Keratinocyte (primary cell): Measurements from ENCODE around the gene BANK1. TPM values are rescaled to one million over a fixed set of nuclear protein-coding genes. Genes with fewer than 3 reads are reported as not detected.

Source experiments
- DNase-seq: peaks from one replicate; pipeline ENCODE4 v3.0.0-alpha.2; 2011; ENCODE audit warnings: low read depth, missing footprints, low spot score
- FAIRE-seq: peaks from 2 replicates; lab custom pipeline; 2011; peaks lifted over from hg19 to GRCh38; lab: Jason Lieb, UNC
- H2AFZ ChIP-seq: 2 replicates; pipeline ENCODE4 v1.6.0; 2012; ENCODE audit warnings: low read length, control low read depth, inconsistent platforms; ENCODE audit not compliant: control insufficient read depth
- H3K27ac ChIP-seq: 2 replicates; pipeline ENCODE4 v1.5.1; 2011; ENCODE audit warnings: low read length; ENCODE audit not compliant: control insufficient read depth, insufficient read depth
- H3K27me3 ChIP-seq: 3 replicates; pipeline ENCODE4 v1.6.0; 2011; ENCODE audit warnings: low read length; ENCODE audit not compliant: control insufficient read depth, insufficient read depth; ENCODE audit errors: extremely low read depth
- H3K36me3 ChIP-seq, 2 experiments: 2 replicates in 1 of 2; 3 replicates in 1 of 2; pipeline ENCODE4 v1.5.1; 2011; ENCODE audit warnings: low read length in 2 of 2, mild to moderate bottlenecking in 1 of 2; ENCODE audit not compliant: control insufficient read depth in 2 of 2, insufficient read depth in 2 of 2; ENCODE audit errors: extremely low read depth in 1 of 2
- H3K4me1 ChIP-seq: 3 replicates; pipeline ENCODE4 v1.5.1; 2011; ENCODE audit warnings: low read length; ENCODE audit not compliant: control insufficient read depth, insufficient read depth; ENCODE audit errors: extremely low read depth
- H3K4me2 ChIP-seq: 3 replicates; pipeline ENCODE4 v1.6.0; 2011; ENCODE audit warnings: low read depth, low read length; ENCODE audit not compliant: control insufficient read depth, insufficient read depth; ENCODE audit errors: extremely low read depth
- H3K4me3 ChIP-seq, 3 experiments: fragments of 200-600 bp in 1 of 3; sonication (generic) in 1 of 3; 2 replicates in 2 of 3; 3 replicates in 1 of 3; pipeline ENCODE4 v1.5.1; 2011 to 2016; ENCODE audit warnings: low read length in 3 of 3, mild to moderate bottlenecking in 3 of 3, control low read depth in 2 of 3, inconsistent platforms in 1 of 3, low read depth in 1 of 3, mixed read lengths in 1 of 3, mixed run types in 1 of 3, moderate library complexity in 1 of 3; ENCODE audit not compliant: control insufficient read depth in 2 of 3, insufficient read depth in 2 of 3; ENCODE audit errors: extremely low read depth in 1 of 3
- H3K79me2 ChIP-seq: 2 replicates; pipeline ENCODE4 v1.6.0; 2012; ENCODE audit warnings: low read length; ENCODE audit not compliant: control insufficient read depth, insufficient read depth
- H3K9ac ChIP-seq: 3 replicates; pipeline ENCODE4 v1.6.0; 2011; ENCODE audit warnings: low read length; ENCODE audit not compliant: control insufficient read depth, insufficient read depth; ENCODE audit errors: extremely low read depth
- H3K9me1 ChIP-seq: 3 replicates; pipeline ENCODE4 v1.6.0; 2011; ENCODE audit warnings: low read length; ENCODE audit not compliant: control insufficient read depth, insufficient read depth; ENCODE audit errors: extremely low read depth
- H3K9me3 ChIP-seq: 2 replicates; pipeline ENCODE4 v1.5.1; 2012; ENCODE audit warnings: low read depth, low read length; ENCODE audit not compliant: control insufficient read depth
- H4K20me1 ChIP-seq: 3 replicates; pipeline ENCODE4 v1.6.0; 2011; ENCODE audit warnings: low read length; ENCODE audit not compliant: control insufficient read depth, insufficient read depth; ENCODE audit errors: extremely low read depth
- CTCF ChIP-seq, 3 experiments: IDR thresholded peaks in 1 of 3; conservative IDR thresholded peaks in 1 of 3; optimal IDR thresholded peaks in 1 of 3; 2 replicates in 2 of 3; 3 replicates in 1 of 3; pipeline versions ENCODE3 to v1.5.1; 2011; ENCODE audit warnings: low read length in 3 of 3, mild to moderate bottlenecking in 3 of 3, moderate library complexity in 2 of 3, control low read depth in 1 of 3, inconsistent platforms in 1 of 3; ENCODE audit not compliant: insufficient read depth in 2 of 3; ENCODE audit errors: extremely low read depth in 1 of 3
- EZH2 ChIP-seq: IDR thresholded peaks from one replicate; pipeline ENCODE4 v1.6.1; 2012; ENCODE audit warnings: inconsistent platforms, mild to moderate bottlenecking, low read length, moderate library complexity
- dilution Hi-C: fragments of 300-500 bp; cut with MboI; formaldehyde crosslinking; loops from one replicate; pipeline ENCODE4 v1.7.0; 2020; ENCODE audit warnings: low sequenced_read_pairs; ENCODE audit not compliant: extremely low pct_ligation_motif_present
- polyA plus RNA-seq, 5 experiments: library from polyadenylated mRNA; depleted of rRNA in 3 of 5; stranded (reverse) in 3 of 5; stranded (forward) in 1 of 5; unstranded in 1 of 5; fragments of >200 nt; gene quantifications; 1 replicate in 1 of 5; 2 replicates in 3 of 5; 3 replicates in 1 of 5; pipeline versions ENCODE4 v1.2.1 to v1.2.3, GENCODE V29; 2011 to 2012; ENCODE audit warnings: missing spikeins in 2 of 5, low read depth in 1 of 5, low replicate concordance in 1 of 5

The BANK1 gene
- polyA plus RNA-seq, 1 donor (not counting 4 experiments of a cell fraction or from before 2014, with no cell fraction given): 0.25 TPM

- no peaks in the 10 kb centered on the region for H3K79me2 ChIP-seq
Measured at GRCh38 chr4:101787701-101788316, 2.7 kb upstream of the BANK1 start.

GRCh38 chr4:101791182-101791558 is 640 bp downstream of the BANK1 start:
- H3K27ac ChIP-seq: no peak overlapping the region
- H3K4me2 ChIP-seq: peak overlapping the region; percentile 72
- peaks cover 6% of the 10 kb centered on the region for H3K4me1 ChIP-seq
- no peaks in the 10 kb centered on the region for H3K36me3 ChIP-seq
- dilution Hi-C loops: no loop called here
- no peaks in the 10 kb centered on the region for H3K9me1 ChIP-seq
- FAIRE-seq (no peak), DNase-seq (no peak)
- H2AFZ ChIP-seq: peak overlapping the region; percentile 89
- no peaks in the 10 kb centered on the region for H3K79me2 ChIP-seq
- no peaks in the 10 kb centered on the region for H3K27me3 ChIP-seq
- H3K9ac ChIP-seq: peak overlapping the region; percentile 34
- no peaks in the 10 kb centered on the region for H3K9me3 ChIP-seq
- no peaks in the 10 kb centered on the region for H4K20me1 ChIP-seq
- peak overlapping the region in 2 of 3 experiments; percentile 32 to 61 for H3K4me3 ChIP-seq
- TF ChIP-seq EZH2: no peak
- TF ChIP-seq CTCF (optimal IDR thresholded peaks at IDR 0.05 in 1 of 3, IDR thresholded peaks at IDR 0.05 in 1 of 3, conservative IDR thresholded peaks at IDR 0.05 in 1 of 3; ENCODE audit: extremely low read depth in 1 of 3, insufficient read depth in 2 of 3, low read length in 3 of 3): no peak

More at GRCh38 chr4:101787701-101788316, 2.7 kb upstream of the BANK1 start:
- Histone ChIP-seq H3K4me3 (no peak overlapping the region), H3K4me1 (peaks cover 6% of the 10 kb centered on the region), H3K9me3 (no peaks in the 10 kb centered on the region), H3K27ac (no peak overlapping the region), H3K9me1 (no peaks in the 10 kb centered on the region), H2AFZ (no peak overlapping the region), H3K36me3 (no peaks in the 10 kb centered on the region), H3K9ac (no peak overlapping the region), H4K20me1 (no peaks in the 10 kb centered on the region), H3K4me2 (no peak overlapping the region), H3K27me3 (no peaks in the 10 kb centered on the region)
- DNase-seq: no peak
- dilution Hi-C loops: no loop called here
- no peak for FAIRE-seq
- no peak for TF ChIP-seq EZH2
- TF ChIP-seq CTCF (optimal IDR thresholded peaks at IDR 0.05 in 1 of 3, IDR thresholded peaks at IDR 0.05 in 1 of 3, conservative IDR thresholded peaks at IDR 0.05 in 1 of 3; ENCODE audit: extremely low read depth in 1 of 3, insufficient read depth in 2 of 3, low read length in 3 of 3): no peak
